A549 (cell line): ENCODE results near the gene THBS2. TPM values are rescaled to one million over a fixed set of nuclear protein-coding genes. Genes with fewer than 3 reads are reported as not detected.

Experiments
- ATAC-seq, 2 experiments: fragments of 200-7000 bp in 1 of 2; fragments of >200 bp in 1 of 2; cut with Nextera tagmentation in 1 of 2; cut with Tn5 transposase in 1 of 2; 3 replicates each; pipeline versions ENCODE4 v1.8.0 to v1.9.1; 2018 to 2020; ENCODE audit warnings: mild to moderate bottlenecking in 1 of 2, moderate library complexity in 1 of 2
- CTCF ChIA-PET: fragments of 300-600 bp; sonication (Branson Sonifier 250); formaldehyde crosslinking; extraction: SDS; loops from one replicate; lab custom pipeline; 2021; ENCODE audit warnings: antibody characterized with exemption, inconsistent platforms; lab: Yijun Ruan, JAX
- POLR2A ChIA-PET: fragments of 350-600 bp; formaldehyde crosslinking; extraction: SDS; loops from one replicate; lab custom pipeline; 2021; ENCODE audit warnings: antibody characterized with exemption, inconsistent platforms; lab: Yijun Ruan, JAX
- DNase-seq, 2 experiments: peaks; one replicate each; pipeline versions ENCODE4 v3.0.0 to v3.0.0-alpha.2; 2011 to 2016; ENCODE audit warnings: low read depth in 1 of 2, low spot score in 1 of 2
- FAIRE-seq: peaks from 2 replicates; lab custom pipeline; 2011; peaks lifted over from hg19 to GRCh38; lab: Jason Lieb, UNC
- H3K27ac ChIP-seq, 2 experiments: fragments of >200 bp; sonication (Bioruptor Twin); formaldehyde crosslinking; 3 replicates each; pipeline ENCODE4 v1.5.1; 2016 to 2017
- H3K4me1 ChIP-seq: fragments of >200 bp; sonication (Bioruptor Twin); formaldehyde crosslinking; 3 replicates; pipeline ENCODE4 v1.6.1; 2016
- H3K4me2 ChIP-seq: fragments of >200 bp; sonication (Bioruptor Twin); formaldehyde crosslinking; 3 replicates; pipeline ENCODE4 v1.6.1; 2016
- H3K4me3 ChIP-seq: fragments of >200 bp; sonication (Bioruptor Twin); formaldehyde crosslinking; 3 replicates; pipeline ENCODE4 v1.5.1; 2016
- H3K9me3 ChIP-seq: fragments of >200 bp; sonication (Bioruptor Twin); formaldehyde crosslinking; 3 replicates; pipeline ENCODE4 v1.6.1; 2016
- BHLHE40 ChIP-seq: IDR thresholded peaks from 2 replicates; pipeline ENCODE4 v1.6.1; 2012; ENCODE audit warnings: low read depth, low read length, inconsistent platforms
- CHD4 ChIP-seq: fragments of 200-600 bp; sonication (generic); IDR thresholded peaks from 2 replicates; pipeline ENCODE4 v1.6.1; 2016; ENCODE audit warnings: antibody characterized with exemption, mild to moderate bottlenecking, borderline replicate concordance
- EHF ChIP-seq: fragments of 250-450 bp; sonication (Bioruptor Pico); IDR thresholded peaks from 2 replicates; pipeline ENCODE4 v1.5.0; 2020; ENCODE audit warnings: mild to moderate bottlenecking
- HOXA7 ChIP-seq: fragments of 250-450 bp; sonication (Bioruptor Pico); IDR thresholded peaks from 2 replicates; pipeline ENCODE4 v1.5.0; 2020; ENCODE audit warnings: mild to moderate bottlenecking, moderate library complexity
- KDM1A ChIP-seq: fragments of 200-600 bp; sonication (generic); IDR thresholded peaks from 2 replicates; pipeline ENCODE4 v1.6.1; 2016; ENCODE audit warnings: low read depth, mild to moderate bottlenecking
- NPAS2 ChIP-seq: fragments of 250-450 bp; sonication (Bioruptor Pico); IDR thresholded peaks from 2 replicates; pipeline ENCODE4 v1.8.0; 2022; ENCODE audit warnings: mild to moderate bottlenecking, moderate library complexity, borderline replicate concordance
- RARB ChIP-seq: fragments of 250-450 bp; sonication (Bioruptor Pico); IDR thresholded peaks from 2 replicates; pipeline ENCODE4 v1.8.0; 2021; ENCODE audit warnings: mild to moderate bottlenecking, moderate library complexity
- SREBF2 ChIP-seq: fragments of 450-650 bp; IDR thresholded peaks from 2 replicates; pipeline ENCODE4 v1.6.1; 2014; ENCODE audit warnings: mild to moderate bottlenecking, moderate library complexity
- ZSCAN20 ChIP-seq: fragments of 250-450 bp; sonication (Bioruptor Pico); IDR thresholded peaks from 2 replicates; pipeline ENCODE4 v1.8.0; 2022; ENCODE audit warnings: mild to moderate bottlenecking, moderate library complexity
- WGBS: methylation state at CpG from one replicate; pipeline ENCODE4 v1.1.6; 2017; ENCODE audit errors: missing lambda C conversion rate; 5-methylcytosine and 5-hydroxymethylcytosine counted together
- polyA plus RNA-seq, 4 experiments: library from polyadenylated mRNA; depleted of rRNA in 3 of 4; stranded (reverse); fragments of >200 nt; fragmentation: RNase III in 1 of 4; extraction: RNeasy Plus Mini Kit Qiagen cat#74134 plus additional on column Dnase treatment in 1 of 4; gene quantifications; 2 replicates in 3 of 4; 3 replicates in 1 of 4; pipeline ENCODE4 v1.2.3, GENCODE V29; 2011 to 2017
- TF ChIP-seq, protein P1 (sequence below): IDR thresholded peaks from 2 replicates; pipeline ENCODE4 v1.6.1; 2012
- TF ChIP-seq, protein P2 (sequence below): fragments of 200-600 bp; sonication (generic); IDR thresholded peaks from 2 replicates; pipeline ENCODE4 v1.6.1; 2016; ENCODE audit warnings: antibody characterized with exemption, mild to moderate bottlenecking, moderate library complexity
- TF ChIP-seq, protein P3 (sequence below): fragments of 450-650 bp; IDR thresholded peaks from 2 replicates; pipeline ENCODE4 v1.6.1; 2014; ENCODE audit warnings: antibody characterized with exemption
- TF ChIP-seq, protein P4 (sequence below): fragments of 150-350 bp; IDR thresholded peaks from 2 replicates; pipeline ENCODE4 v1.6.1; 2014; ENCODE audit warnings: low read depth, mild to moderate bottlenecking, low read length
- TF ChIP-seq, protein P5 (sequence below): IDR thresholded peaks from 2 replicates; pipeline ENCODE4 v1.6.1; 2012
- TF ChIP-seq, protein P6 (sequence below): fragments of >200 bp; sonication (Bioruptor Twin); formaldehyde crosslinking; IDR thresholded peaks from 3 replicates; pipeline ENCODE4 v1.5.1; 2016

Gene THBS2
- polyA plus RNA-seq, 2 of the 4 experiments (the other 2 are of a cell fraction), result 0.01 to 0.06 TPM

DNA sequence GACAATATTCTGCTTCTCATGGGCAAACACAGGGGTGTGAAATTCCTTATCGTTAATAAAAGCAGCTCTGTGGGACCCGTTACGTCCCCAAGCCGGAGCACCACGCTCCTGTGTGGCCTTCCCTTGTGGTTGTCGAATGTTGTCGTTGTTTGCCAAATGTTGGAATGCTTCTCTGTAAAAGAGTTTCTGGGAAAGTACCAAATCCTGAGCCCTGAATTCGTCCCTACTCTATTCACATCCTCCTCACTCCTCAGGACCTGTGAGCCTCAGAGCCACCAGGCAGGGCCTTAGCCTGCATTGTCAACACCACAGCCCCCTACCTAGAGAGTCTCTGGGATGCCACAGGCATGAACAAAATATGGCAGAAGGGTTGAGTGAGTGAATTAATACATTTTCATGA, 64.0 kb downstream of the THBS2 start:
- no peak for FAIRE-seq
- Histone ChIP-seq H3K4me3 (no peak overlapping the region), H3K9me3 (no peaks in the 10 kb centered on the region), H3K4me1 (no peaks in the 10 kb centered on the region), H3K4me2 (no peak overlapping the region), H3K27ac (no peak overlapping the region)
- DNase-seq, result no peak
- TF ChIP-seq, protein P1, sequence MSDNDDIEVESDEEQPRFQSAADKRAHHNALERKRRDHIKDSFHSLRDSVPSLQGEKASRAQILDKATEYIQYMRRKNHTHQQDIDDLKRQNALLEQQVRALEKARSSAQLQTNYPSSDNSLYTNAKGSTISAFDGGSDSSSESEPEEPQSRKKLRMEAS, result no peak
- TF ChIP-seq BHLHE40, result no peak
- no peak for TF ChIP-seq NPAS2
- TF ChIP-seq, protein P2, sequence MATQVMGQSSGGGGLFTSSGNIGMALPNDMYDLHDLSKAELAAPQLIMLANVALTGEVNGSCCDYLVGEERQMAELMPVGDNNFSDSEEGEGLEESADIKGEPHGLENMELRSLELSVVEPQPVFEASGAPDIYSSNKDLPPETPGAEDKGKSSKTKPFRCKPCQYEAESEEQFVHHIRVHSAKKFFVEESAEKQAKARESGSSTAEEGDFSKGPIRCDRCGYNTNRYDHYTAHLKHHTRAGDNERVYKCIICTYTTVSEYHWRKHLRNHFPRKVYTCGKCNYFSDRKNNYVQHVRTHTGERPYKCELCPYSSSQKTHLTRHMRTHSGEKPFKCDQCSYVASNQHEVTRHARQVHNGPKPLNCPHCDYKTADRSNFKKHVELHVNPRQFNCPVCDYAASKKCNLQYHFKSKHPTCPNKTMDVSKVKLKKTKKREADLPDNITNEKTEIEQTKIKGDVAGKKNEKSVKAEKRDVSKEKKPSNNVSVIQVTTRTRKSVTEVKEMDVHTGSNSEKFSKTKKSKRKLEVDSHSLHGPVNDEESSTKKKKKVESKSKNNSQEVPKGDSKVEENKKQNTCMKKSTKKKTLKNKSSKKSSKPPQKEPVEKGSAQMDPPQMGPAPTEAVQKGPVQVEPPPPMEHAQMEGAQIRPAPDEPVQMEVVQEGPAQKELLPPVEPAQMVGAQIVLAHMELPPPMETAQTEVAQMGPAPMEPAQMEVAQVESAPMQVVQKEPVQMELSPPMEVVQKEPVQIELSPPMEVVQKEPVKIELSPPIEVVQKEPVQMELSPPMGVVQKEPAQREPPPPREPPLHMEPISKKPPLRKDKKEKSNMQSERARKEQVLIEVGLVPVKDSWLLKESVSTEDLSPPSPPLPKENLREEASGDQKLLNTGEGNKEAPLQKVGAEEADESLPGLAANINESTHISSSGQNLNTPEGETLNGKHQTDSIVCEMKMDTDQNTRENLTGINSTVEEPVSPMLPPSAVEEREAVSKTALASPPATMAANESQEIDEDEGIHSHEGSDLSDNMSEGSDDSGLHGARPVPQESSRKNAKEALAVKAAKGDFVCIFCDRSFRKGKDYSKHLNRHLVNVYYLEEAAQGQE, result no peak
- TF ChIP-seq HOXA7 (CRISPR knock-in tag), result no peak
- no peak for TF ChIP-seq RARB (CRISPR knock-in tag)
- TF ChIP-seq, protein P3, sequence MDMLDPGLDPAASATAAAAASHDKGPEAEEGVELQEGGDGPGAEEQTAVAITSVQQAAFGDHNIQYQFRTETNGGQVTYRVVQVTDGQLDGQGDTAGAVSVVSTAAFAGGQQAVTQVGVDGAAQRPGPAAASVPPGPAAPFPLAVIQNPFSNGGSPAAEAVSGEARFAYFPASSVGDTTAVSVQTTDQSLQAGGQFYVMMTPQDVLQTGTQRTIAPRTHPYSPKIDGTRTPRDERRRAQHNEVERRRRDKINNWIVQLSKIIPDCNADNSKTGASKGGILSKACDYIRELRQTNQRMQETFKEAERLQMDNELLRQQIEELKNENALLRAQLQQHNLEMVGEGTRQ, result no peak
- no peak for TF ChIP-seq SREBF2
- no peak for TF ChIP-seq KDM1A
- ChIA-PET CTCF (no interaction called here), POLR2A (no interaction called here)
- ATAC-seq, result no peak
- WGBS, result 75% methylated on average over 7 of the region's 8 CpGs

DNA sequence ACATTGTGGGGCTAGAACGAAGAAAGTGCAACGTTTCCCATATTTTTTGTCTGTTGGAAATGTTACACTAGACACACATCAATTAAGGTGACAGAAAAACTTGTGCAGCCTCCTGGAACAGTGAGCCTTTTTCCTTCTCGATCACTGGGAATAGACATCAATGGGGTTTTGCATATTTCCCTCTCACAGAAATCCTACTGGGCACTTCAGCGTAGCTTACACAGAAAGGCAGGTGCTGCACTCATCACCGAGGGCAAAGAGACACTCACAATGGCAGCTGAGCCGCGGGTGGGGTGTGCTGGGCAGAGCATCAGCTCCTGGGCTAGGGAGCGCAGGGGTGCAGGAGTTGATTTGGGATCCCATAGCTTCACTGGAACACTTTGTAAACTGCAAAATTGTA, 64.5 kb downstream of the THBS2 start:
- DNase-seq (no peak), FAIRE-seq (no peak), ATAC-seq (no peak)
- TF ChIP-seq CHD4 (no peak), ZSCAN20 (CRISPR knock-in tag) (no peak), SREBF2 (no peak), EHF (CRISPR knock-in tag) (no peak)
- TF ChIP-seq, protein P4, sequence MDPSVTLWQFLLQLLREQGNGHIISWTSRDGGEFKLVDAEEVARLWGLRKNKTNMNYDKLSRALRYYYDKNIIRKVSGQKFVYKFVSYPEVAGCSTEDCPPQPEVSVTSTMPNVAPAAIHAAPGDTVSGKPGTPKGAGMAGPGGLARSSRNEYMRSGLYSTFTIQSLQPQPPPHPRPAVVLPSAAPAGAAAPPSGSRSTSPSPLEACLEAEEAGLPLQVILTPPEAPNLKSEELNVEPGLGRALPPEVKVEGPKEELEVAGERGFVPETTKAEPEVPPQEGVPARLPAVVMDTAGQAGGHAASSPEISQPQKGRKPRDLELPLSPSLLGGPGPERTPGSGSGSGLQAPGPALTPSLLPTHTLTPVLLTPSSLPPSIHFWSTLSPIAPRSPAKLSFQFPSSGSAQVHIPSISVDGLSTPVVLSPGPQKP, result no peak
- TF ChIP-seq, protein P5, sequence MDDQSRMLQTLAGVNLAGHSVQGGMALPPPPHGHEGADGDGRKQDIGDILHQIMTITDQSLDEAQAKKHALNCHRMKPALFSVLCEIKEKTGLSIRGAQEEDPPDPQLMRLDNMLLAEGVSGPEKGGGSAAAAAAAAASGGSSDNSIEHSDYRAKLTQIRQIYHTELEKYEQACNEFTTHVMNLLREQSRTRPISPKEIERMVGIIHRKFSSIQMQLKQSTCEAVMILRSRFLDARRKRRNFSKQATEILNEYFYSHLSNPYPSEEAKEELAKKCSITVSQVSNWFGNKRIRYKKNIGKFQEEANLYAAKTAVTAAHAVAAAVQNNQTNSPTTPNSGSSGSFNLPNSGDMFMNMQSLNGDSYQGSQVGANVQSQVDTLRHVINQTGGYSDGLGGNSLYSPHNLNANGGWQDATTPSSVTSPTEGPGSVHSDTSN, result no peak
- TF ChIP-seq, protein P1, result no peak
- TF ChIP-seq, protein P6, sequence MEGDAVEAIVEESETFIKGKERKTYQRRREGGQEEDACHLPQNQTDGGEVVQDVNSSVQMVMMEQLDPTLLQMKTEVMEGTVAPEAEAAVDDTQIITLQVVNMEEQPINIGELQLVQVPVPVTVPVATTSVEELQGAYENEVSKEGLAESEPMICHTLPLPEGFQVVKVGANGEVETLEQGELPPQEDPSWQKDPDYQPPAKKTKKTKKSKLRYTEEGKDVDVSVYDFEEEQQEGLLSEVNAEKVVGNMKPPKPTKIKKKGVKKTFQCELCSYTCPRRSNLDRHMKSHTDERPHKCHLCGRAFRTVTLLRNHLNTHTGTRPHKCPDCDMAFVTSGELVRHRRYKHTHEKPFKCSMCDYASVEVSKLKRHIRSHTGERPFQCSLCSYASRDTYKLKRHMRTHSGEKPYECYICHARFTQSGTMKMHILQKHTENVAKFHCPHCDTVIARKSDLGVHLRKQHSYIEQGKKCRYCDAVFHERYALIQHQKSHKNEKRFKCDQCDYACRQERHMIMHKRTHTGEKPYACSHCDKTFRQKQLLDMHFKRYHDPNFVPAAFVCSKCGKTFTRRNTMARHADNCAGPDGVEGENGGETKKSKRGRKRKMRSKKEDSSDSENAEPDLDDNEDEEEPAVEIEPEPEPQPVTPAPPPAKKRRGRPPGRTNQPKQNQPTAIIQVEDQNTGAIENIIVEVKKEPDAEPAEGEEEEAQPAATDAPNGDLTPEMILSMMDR, result no peak
- Histone ChIP-seq H3K4me2 (no peak overlapping the region), H3K27ac (no peak overlapping the region), H3K4me1 (no peaks in the 10 kb centered on the region), H3K4me3 (no peak overlapping the region), H3K9me3 (no peaks in the 10 kb centered on the region)
- 76% methylated on average over 8 of the region's 8 CpGs for WGBS
- ChIA-PET POLR2A (no interaction called here), CTCF (interaction anchor here (0.6 kb wide), 1 partner anchor 89 kb away, joined by 3 read pairs; no protein-coding TSS in a partner anchor)
